GM12891 (cell line): ENCODE measurements around the gene LCAT.

ENCODE experiments used
- POLR2A ChIP-seq: IDR thresholded peaks from 2 replicates; pipeline ENCODE4 v1.6.1; 2011; ENCODE audit warnings: low read depth, low read length, control low read depth
- SPI1 ChIP-seq: IDR thresholded peaks from 2 replicates; pipeline ENCODE4 v1.6.1; 2011; ENCODE audit warnings: low read depth, low read length, control low read depth
- TAF1 ChIP-seq: IDR thresholded peaks from 2 replicates; pipeline ENCODE4 v1.6.1; 2011; ENCODE audit warnings: low read depth, low read length, control low read depth

DNA sequence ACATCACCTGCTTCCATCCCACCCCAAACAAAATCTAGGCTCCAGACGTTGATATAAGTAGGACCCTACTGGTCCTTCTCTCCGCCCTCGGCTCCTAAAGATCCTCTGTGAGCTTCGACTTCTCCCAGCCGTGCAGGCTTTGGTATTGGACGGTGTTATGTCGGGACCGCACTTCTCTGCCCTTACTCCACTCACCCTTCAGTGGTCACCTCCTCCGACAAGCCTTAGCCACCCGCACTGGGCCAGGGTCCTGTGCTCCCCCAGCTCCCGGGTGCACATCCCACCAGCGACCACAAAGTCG, 8.9 kb downstream of the LCAT start:
- TF ChIP-seq TAF1 (no peak), POLR2A (no peak), SPI1 (no peak)
